ENCODE data around the gene HHIPL1.

The HHIPL1 gene

GRCh38 chr14:99611646-99612045, 33.3 kb upstream of the HHIPL1 start:
- no peak for DNase-seq (ENCODE audit: low read depth)

GRCh38 chr14:99612071-99612737, 32.7 kb upstream of the HHIPL1 start:
- no peak for DNase-seq (ENCODE audit: low read depth)

DNA sequence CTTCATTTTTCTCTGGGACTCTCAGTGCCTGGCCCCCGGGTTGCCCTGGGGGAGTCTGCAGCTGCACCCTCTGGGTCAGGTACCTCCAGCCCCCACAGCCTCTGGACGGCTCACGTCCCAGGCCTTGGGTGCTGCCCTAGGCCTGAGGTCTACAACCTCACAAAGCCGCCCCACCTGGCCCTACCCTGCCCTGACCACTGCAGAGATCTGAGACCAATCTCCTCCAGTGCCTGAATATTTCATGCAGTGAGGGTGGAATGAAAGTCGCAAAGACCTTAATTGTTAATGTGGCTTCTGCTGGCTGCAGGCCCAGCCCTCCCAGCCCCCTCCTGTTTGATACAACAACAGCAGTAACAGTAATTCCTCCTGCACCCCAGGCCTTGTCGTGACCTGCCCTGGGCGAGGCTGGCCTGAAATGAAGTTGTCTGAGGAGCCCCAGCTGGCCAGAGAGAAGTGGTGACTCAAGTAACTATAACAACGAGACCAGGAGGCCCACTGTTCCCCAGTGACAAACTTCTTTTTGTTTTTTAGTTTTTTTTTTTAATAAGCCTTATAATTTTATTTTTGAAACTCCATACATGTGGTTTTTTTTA, 32.1 kb upstream of the HHIPL1 start:
- no peak for DNase-seq (ENCODE audit: low read depth)

DNA sequence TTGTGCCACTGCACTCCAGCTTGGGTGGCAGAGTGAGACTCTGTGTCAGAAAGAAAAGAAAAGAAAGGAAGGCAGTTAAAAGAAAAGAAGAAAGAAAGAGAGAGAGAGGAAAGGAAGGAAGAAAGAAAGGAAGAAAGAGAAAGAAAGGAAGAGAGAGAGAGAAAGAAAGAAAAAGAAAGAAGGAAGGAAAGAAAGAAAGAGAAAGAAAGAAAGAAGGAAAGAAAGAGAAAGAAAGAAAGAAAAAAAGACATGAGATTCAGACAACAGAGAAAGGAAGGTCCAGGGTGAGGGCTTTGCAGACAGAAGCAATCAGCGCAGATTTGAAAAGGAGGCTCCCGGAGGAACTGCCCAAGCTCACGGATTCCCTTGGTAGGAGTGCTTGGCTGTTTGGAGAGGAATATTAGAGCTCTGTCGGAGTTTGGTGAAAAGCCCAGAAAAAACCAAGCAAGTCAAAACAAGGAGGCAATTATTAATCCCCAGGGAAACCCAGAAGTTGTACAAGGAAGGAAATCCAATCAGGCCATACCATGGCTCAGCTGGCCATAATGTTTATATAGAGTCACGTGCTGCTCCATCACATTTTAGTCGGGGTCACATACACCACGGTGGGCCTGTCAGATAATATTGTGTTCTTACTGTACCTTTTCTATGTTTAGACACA, 29.3 kb upstream of the HHIPL1 start:
- no peak for DNase-seq (ENCODE audit: low read depth)

DNA sequence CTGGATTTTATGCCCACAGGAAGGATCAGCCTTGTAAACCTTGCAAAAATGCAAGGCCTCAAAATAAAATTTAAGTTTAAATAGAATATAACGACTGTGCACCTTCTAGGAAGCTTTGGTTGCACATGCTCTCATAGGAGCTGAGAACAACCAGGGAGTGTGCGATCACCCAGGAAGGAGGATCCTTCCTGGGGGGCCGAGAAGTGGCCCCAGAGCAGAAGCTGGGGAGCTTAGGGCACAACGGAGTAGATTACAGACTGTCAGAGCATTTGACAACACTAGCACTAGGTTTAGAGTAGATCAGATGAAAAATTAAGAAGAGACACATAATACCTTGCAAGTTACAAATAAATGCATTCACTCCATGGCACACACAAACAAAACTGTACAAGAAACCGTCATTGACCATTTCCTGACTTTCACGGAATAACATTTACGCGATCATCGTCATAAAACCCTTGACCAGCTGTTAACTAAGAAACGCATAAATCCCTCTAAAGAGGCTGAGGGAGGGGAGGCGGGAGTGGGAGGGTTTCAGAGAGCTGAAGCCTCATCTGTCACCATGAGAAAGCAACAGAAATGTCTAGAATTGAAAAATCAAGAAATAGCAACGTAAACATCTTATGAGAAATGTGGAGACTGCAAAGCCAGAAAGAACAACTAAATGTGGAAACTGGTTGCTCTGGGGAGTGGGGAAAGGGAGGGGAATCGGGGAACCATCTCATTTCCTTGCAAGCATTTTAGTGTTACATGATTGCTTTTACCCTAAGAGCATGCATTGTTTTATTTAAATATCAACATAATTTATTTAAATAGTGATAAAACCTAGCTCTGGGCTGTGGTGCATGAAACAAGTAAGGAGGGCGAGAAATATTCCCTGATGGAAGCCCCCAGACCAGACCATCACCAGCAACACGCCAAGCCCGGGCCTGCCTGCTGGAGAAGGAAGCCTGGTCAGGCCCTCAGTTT, 27.8 kb upstream of the HHIPL1 start:
- no peak for DNase-seq (ENCODE audit: low read depth)

- no peak for DNase-seq (ENCODE audit: low read depth)
Observed at GRCh38 chr14:99619835-99620834, 24.8 kb upstream of the HHIPL1 start.

- DNase-seq (ENCODE audit: low read depth): no peak
Observed at GRCh38 chr14:99621948-99622347, 23.0 kb upstream of the HHIPL1 start.

DNA sequence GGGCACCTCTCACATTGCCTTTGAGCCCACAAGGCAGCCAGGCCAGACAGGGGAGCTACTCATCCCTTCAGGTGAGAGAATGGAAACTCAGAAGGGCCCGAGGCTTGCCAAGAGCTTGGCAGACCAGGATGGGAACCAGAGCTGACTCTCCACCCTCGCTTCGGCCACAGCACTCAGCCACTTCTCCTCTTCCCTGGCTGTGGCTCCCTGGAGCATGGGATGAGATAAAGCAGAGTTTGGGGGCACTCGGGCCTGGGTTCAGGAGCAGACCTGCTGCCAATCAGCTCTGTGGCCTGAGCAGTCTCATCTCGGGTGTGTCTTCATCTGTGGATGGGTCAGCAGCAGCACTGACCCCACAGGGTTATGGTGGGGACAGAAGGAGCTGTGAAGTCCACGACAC, 20.9 kb upstream of the HHIPL1 start:
- no peak for DNase-seq (ENCODE audit: low read depth)

DNA sequence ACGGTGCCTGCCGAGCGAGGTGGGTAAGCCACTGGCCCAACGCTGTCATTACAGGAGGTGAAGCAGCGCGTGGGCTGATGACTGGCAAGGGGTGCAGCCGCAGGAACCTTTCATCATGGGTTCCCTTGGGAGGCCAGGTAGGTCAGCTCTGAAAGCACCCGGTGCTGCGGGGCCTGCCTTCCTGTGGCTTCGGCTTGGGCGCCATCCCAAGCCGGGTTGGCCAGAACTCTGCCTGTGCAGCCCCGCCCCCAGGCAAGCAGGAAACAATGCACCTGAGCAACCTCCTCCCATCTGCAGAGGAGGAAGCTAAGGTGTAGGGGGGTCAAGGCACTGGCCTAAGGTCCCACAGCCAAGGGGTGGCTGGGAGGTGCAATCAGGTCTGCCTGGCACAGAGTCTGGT, 20.0 kb upstream of the HHIPL1 start:
- DNase-seq (ENCODE audit: low read depth): no peak

- no peak for DNase-seq (ENCODE audit: low read depth)
Observed at GRCh38 chr14:99625476-99625875, 19.5 kb upstream of the HHIPL1 start.

DNA sequence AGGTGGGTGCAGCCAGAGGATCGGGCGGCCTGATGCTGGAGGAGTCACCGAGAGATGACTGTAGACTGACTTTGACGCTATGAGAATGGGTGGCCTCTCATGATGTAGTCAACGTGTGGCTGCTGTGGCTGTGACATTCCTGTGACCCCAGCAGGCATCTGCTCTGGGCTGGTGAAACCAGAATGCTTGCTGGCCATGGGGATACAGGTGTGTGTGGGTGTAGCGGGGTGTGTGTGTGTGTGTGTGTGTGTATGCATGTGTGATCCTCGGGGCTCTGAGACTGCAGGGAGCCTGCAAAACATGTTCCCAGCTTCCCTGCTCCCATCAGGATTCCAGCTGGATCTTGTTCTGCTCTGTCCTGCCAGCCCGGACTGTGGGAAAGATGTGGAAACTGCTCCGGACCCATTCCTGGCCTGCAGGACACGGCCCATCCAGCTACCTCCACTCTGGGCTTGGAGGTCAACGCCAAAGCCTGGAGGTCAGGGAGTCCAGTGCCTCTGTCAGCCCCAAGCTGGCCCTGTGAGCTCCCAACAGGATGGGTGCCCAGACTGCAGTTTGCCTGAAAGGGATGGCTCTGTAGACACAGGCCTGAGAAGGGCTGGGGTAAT, 18.8 kb upstream of the HHIPL1 start:
- no peak for DNase-seq (ENCODE audit: low read depth)

GRCh38 chr14:99627100-99627499, 17.8 kb upstream of the HHIPL1 start:
- DNase-seq (ENCODE audit: low read depth): no peak

GRCh38 chr14:99627510-99628381, 17.2 kb upstream of the HHIPL1 start:
- no peak for DNase-seq (ENCODE audit: low read depth)

DNA sequence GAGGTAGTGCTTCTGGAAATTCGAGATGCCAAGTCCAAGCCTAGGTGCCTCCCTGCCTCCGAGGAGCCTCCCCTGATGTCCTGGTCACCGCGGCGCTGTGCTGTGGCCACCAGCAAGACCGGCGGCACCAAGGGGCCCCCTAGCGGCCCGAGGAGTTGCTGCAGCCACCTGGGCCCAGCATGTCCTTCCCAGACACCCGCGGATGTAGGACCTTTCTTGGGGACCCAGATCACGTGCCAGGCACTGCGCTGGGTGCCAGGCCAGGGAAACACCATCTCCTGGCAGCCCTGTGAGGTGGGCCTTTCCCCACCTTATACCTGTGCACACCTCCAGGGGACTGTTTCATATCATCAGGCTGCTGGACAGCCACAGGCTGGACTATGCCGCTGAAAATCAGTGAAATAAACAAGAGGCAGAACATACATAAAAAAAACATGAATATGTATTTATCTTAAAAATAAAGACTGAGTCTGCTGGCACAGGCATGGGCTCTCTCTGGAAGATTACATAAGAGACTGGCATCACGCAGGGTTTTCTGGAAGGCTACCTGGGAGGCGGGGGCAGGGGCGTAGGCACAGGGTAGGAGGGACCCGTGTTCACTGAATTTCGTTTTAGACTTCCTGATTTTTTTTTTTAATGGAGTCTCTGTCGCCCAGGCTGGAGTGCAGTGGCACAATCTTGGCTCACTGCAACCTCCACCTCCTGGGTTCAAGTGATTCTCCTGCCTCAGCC, 15.9 kb upstream of the HHIPL1 start:
- no peak for DNase-seq (ENCODE audit: low read depth)

GRCh38 chr14:99630202-99630601, 14.7 kb upstream of the HHIPL1 start:
- no peak for DNase-seq (ENCODE audit: low read depth)

DNA sequence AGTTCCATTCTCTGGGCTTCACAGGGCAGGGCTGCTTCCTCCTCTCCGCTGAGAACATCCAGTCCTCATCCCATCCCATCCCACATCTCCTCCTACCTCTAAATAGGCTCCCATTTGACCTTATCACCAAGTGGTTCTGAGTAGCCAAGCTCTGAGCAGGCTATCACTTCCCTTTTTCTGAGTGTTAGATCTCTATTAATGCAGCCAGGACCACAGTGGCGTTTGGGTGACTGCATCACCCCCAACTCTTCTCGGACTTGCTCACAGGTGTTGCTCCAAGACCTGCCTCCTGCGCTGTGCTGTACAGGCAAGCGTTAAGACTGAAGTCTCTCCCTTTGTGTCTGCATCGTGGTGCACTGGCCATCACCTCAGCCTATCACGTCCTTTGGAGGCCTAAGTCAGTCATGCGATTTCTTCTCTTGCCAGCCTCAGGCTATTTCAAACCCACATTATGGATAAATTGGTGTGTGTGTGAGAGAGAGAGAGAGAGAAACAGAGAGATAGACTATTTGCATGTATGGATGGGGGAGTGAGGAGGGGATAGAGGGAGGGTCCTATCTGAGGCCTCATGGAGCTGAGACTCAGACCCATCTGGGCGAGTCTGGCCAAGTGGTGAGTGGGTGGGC, 12.4 kb upstream of the HHIPL1 start:
- DNase-seq (ENCODE audit: low read depth): no peak

- no peak for DNase-seq (ENCODE audit: low read depth)
Observed at GRCh38 chr14:99633141-99633540, 11.8 kb upstream of the HHIPL1 start.

GRCh38 chr14:99633918-99634317, 11.0 kb upstream of the HHIPL1 start:
- no peak for DNase-seq (ENCODE audit: low read depth)

DNA sequence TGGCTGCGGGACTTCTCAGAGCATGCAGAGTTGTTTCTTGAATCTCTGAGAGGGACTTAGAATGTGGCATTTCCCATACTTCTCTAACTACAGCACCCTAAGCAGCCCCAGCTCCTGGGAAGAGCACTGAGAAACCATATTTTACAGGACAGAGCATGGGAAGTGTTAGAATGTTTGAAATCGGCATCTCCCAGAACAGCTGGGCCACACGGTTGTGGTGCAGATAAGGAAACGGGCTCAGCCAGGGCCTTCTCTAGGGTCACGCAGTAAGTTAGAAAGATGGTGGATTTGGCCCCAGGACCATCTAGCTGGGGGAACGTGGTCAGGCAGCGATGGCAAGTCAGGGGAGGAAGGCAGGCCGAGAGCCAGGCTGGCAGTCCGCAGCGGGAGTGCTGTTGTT, 10.5 kb upstream of the HHIPL1 start:
- no peak for DNase-seq (ENCODE audit: low read depth)
